ENCODE data around the gene PSMF1.
"Not testable (repeated sequence)": the region's sequence is repeated elsewhere in the genome, so short reads cannot be mapped to it uniquely, and the experiment has no call there.

Gene PSMF1

DNA sequence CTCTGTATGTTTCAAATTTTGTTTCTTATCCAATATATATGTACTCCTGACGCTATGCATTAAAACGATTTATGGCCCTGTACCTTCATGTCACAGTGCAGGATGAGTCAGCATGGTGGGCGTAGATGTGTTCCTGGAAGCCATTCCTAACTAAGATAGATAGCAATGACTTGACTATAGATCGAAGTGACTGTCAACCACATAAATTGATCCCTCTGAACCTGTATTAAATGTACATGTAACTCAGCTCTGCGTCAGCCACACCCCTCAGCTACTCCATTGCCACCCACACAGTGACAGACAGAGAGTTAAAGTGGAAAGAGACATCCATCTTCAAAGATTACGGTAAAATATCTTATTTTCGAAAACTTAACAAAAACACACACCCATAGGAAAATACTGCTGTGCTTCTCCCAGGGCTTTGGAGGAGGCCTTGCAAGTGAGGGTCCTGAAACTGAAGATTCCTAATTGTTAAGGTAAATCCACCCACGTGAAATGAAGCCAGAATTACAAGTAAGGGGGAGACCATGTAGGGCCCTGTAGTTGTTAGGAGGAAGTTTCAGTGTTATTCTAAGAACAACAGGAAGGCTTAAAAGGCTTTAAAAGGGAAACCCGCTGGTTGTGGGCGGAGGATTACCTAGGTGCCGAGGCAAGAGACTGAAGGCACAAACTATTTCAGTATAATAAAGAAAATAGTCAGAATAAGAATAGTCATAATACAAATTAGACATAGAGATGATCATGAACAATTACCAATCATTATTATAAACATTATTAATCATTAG is 97.2 kb downstream of the PSMF1 start:
- DNase-seq (ENCODE audit: low spot score), result peak; percentile 30

DNA sequence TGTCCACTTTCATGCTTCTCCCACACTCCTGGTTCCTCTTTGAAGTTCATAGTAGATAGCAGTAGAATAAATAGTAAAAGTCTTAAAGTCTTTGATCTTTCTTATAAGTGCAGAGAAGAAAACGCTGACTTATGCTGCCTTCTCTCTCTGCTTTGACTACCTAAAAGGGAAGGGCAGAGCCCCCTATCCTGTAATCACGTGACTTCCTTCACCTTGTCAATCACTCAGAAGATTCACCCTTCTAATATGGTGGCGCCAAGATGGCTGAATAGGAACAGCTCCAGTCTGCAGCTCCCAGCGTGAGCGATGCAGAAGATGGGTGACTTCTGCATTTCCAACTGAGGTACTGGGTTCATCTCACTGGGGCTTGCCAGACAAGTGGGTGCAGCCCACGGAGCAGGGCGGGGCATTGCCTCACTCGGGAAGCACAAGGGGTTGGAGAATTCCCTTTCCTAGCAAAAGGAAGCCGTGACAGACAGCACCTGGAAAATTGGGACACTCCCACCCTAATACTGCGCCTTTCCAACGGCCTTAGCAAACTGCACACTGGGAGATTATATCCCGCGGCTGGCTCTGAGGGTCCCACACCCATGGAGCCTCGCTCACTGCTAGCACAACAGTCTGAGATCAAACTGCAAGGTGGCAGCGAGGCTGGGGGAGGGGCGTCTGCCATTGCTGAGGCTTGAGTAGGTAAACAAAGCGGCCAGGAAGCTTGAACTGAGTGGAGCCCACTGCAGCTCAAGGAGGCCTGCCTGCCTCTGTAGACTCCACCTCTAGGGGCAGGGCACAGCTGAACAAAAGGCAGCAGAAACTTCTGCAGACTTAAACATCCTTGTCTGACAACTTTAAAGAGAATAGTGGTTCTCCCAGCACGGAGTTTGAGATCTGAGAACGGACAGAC is 98.4 kb downstream of the PSMF1 start:
- DNase-seq (ENCODE audit: low spot score), result not testable (repeated sequence)
